ENCODE results near the gene SPTY2D1. TPM values are rescaled to one million over a fixed set of nuclear protein-coding genes. Genes with fewer than 3 reads are reported as not detected.
"Not testable (repeated sequence)": the region's sequence is repeated elsewhere in the genome, so short reads cannot be mapped to it uniquely, and the experiment has no call there.

SPTY2D1 gene
- total and polyA plus RNA-seq, 2 experiments from 2014 or later, result 10.9 to 24.1 TPM

- WGBS (ENCODE audit: low lambda C conversion rate, missing lambda C conversion rate), result 12% methylated on average over 2 of the region's 2 CpGs
- H3K27ac ChIP-seq, result no peak overlapping the region
- H3K4me2 ChIP-seq, result no peak overlapping the region
- H3K79me2 ChIP-seq, result no peaks in the 10 kb centered on the region
- H3K4me3 ChIP-seq, result no peak overlapping the region
- H3K27me3 ChIP-seq, result no peaks in the 10 kb centered on the region
- no peaks in the 10 kb centered on the region for H4K20me1 ChIP-seq (ENCODE audit: insufficient read depth, poor library complexity, severe bottlenecking)
- H3K9me2 ChIP-seq (replicated peaks; ENCODE audit: insufficient read depth), result no peaks in the 10 kb centered on the region
- no peaks in the 10 kb centered on the region for H3K36me3 ChIP-seq (replicated peaks; ENCODE audit: insufficient read depth, low read depth)
- no peak for TF ChIP-seq EZH2phosphoT487 (IDR thresholded peaks at IDR 0.05; ENCODE audit: low read depth, severe bottlenecking, unreplicated experiment)
- TF ChIP-seq CTCF (IDR thresholded peaks at IDR 0.05; ENCODE audit: poor library complexity), result no peak
- no peak for TF ChIP-seq EZH2 (IDR thresholded peaks at IDR 0.05; ENCODE audit: borderline replicate concordance)
- H3K9me3 ChIP-seq (ENCODE audit: low read depth), result no peaks in the 10 kb centered on the region
- no peaks in the 10 kb centered on the region for H3K4me1 ChIP-seq (ENCODE audit: insufficient read depth)
- H2AFZ ChIP-seq, result no peak overlapping the region
- DNase-seq (ENCODE audit: low spot score), result no peak
These were observed 35.1 kb upstream of the SPTY2D1 start for GRCh38 chr11:18669219-18669596.

- H3K79me2 ChIP-seq, result no peaks in the 10 kb centered on the region
- H2AFZ ChIP-seq, result no peak overlapping the region
- H3K4me3 ChIP-seq, result no peak overlapping the region
- H3K4me2 ChIP-seq, result no peak overlapping the region
- no peaks in the 10 kb centered on the region for H3K36me3 ChIP-seq (replicated peaks; ENCODE audit: insufficient read depth, low read depth)
- H3K9me2 ChIP-seq (replicated peaks; ENCODE audit: insufficient read depth), result no peaks in the 10 kb centered on the region
- no peaks in the 10 kb centered on the region for H3K4me1 ChIP-seq (ENCODE audit: insufficient read depth)
- no peaks in the 10 kb centered on the region for H3K27me3 ChIP-seq
- no peak overlapping the region for H3K27ac ChIP-seq
- DNase-seq (ENCODE audit: low spot score), result no peak
- 89% methylated on average over 4 of the region's 4 CpGs for WGBS (ENCODE audit: low lambda C conversion rate, missing lambda C conversion rate)
- no peaks in the 10 kb centered on the region for H3K9me3 ChIP-seq (ENCODE audit: low read depth)
- TF ChIP-seq EZH2 (IDR thresholded peaks at IDR 0.05; ENCODE audit: borderline replicate concordance), result no peak
- no peak for TF ChIP-seq CTCF (IDR thresholded peaks at IDR 0.05; ENCODE audit: poor library complexity)
- no peak for TF ChIP-seq EZH2phosphoT487 (IDR thresholded peaks at IDR 0.05; ENCODE audit: low read depth, severe bottlenecking, unreplicated experiment)
- no peaks in the 10 kb centered on the region for H4K20me1 ChIP-seq (ENCODE audit: insufficient read depth, poor library complexity, severe bottlenecking)
These were observed 34.0 kb upstream of the SPTY2D1 start for GRCh38 chr11:18668131-18668530.

GRCh38 chr11:18665353-18665872 is 31.3 kb upstream of the SPTY2D1 start:
- not testable (repeated sequence) for H3K27ac ChIP-seq; H3K4me1 ChIP-seq (ENCODE audit: insufficient read depth); H2AFZ ChIP-seq; H3K9me2 ChIP-seq (replicated peaks; ENCODE audit: insufficient read depth); H3K79me2 ChIP-seq; H3K36me3 ChIP-seq (replicated peaks; ENCODE audit: insufficient read depth, low read depth); H3K4me2 ChIP-seq; DNase-seq (ENCODE audit: low spot score); H3K27me3 ChIP-seq; H4K20me1 ChIP-seq (ENCODE audit: insufficient read depth, poor library complexity, severe bottlenecking); H3K4me3 ChIP-seq; H3K9me3 ChIP-seq (ENCODE audit: low read depth)
- 88% methylated on average over 10 of the region's 10 CpGs for WGBS (ENCODE audit: low lambda C conversion rate, missing lambda C conversion rate)

- no peaks in the 10 kb centered on the region for H3K9me3 ChIP-seq (ENCODE audit: low read depth)
- DNase-seq (ENCODE audit: low spot score), result no peak
- no peak overlapping the region for H3K4me2 ChIP-seq
- no peak overlapping the region for H2AFZ ChIP-seq
- H4K20me1 ChIP-seq (ENCODE audit: insufficient read depth, poor library complexity, severe bottlenecking), result no peaks in the 10 kb centered on the region
- TF ChIP-seq CTCF (IDR thresholded peaks at IDR 0.05; ENCODE audit: poor library complexity), result no peak
- no peak for TF ChIP-seq EZH2 (IDR thresholded peaks at IDR 0.05; ENCODE audit: borderline replicate concordance)
- TF ChIP-seq EZH2phosphoT487 (IDR thresholded peaks at IDR 0.05; ENCODE audit: low read depth, severe bottlenecking, unreplicated experiment), result no peak
- H3K4me3 ChIP-seq, result no peak overlapping the region
- H3K4me1 ChIP-seq (ENCODE audit: insufficient read depth), result no peaks in the 10 kb centered on the region
- H3K9me2 ChIP-seq (replicated peaks; ENCODE audit: insufficient read depth), result no peaks in the 10 kb centered on the region
- H3K79me2 ChIP-seq, result no peaks in the 10 kb centered on the region
- H3K27ac ChIP-seq, result no peak overlapping the region
- no peaks in the 10 kb centered on the region for H3K27me3 ChIP-seq
- H3K36me3 ChIP-seq (replicated peaks; ENCODE audit: insufficient read depth, low read depth), result no peaks in the 10 kb centered on the region
- 88% methylated on average over 5 of the region's 5 CpGs for WGBS (ENCODE audit: low lambda C conversion rate, missing lambda C conversion rate)
These were observed 23.5 kb upstream of the SPTY2D1 start for GRCh38 chr11:18657673-18658072.

Measured in hepatocyte (in vitro differentiated cells).